H1 (cell line): Measurements from ENCODE around the gene LRRFIP1. TPM values are rescaled to one million over a fixed set of nuclear protein-coding genes. Genes with fewer than 3 reads are reported as not detected.

Experiments used
- CTCF ChIA-PET: fragments of 300-600 bp; sonication (Branson Sonifier 250); formaldehyde crosslinking; loops from one replicate; lab custom pipeline; 2021; ENCODE audit not compliant: partially characterized antibody; lab: Charles Lee
- POLR2A ChIA-PET: fragments of 300-600 bp; sonication (Branson Sonifier 250); formaldehyde crosslinking; loops from one replicate; lab custom pipeline; 2021; ENCODE audit warnings: inconsistent platforms; ENCODE audit not compliant: partially characterized antibody; lab: Charles Lee
- DNase-seq, 2 experiments: peaks; one replicate each; pipeline versions ENCODE4 v3.0.0 to v3.0.0-alpha.2; 2010 to 2022; ENCODE audit warnings: low spot score in 2 of 2, low read depth in 1 of 2, mixed read lengths in 1 of 2
- FAIRE-seq: peaks from 2 replicates; lab custom pipeline; 2011; peaks lifted over from hg19 to GRCh38; lab: Jason Lieb, UNC
- H2AFZ ChIP-seq: 2 replicates; pipeline ENCODE4 v1.8.1; 2012; ENCODE audit warnings: low read length, inconsistent platforms
- H2AK5ac ChIP-seq: 2 replicates; pipeline ENCODE4 v1.6.1; 2013; ENCODE audit warnings: low read depth, low read length
- H2BK120ac ChIP-seq: replicated peaks from 2 replicates; pipeline ENCODE3; 2013; ENCODE audit warnings: low read depth, low read length, inconsistent platforms
- H2BK12ac ChIP-seq: 2 replicates; pipeline ENCODE4 v1.6.1; 2013; ENCODE audit warnings: low read depth, low read length
- H2BK15ac ChIP-seq: 2 replicates; pipeline ENCODE4 v1.6.1; 2013; ENCODE audit warnings: low read length
- H2BK20ac ChIP-seq: 2 replicates; pipeline ENCODE4 v1.6.1; 2013; ENCODE audit warnings: low read length
- H2BK5ac ChIP-seq: 2 replicates; pipeline ENCODE4 v1.6.1; 2013; ENCODE audit warnings: low read depth, low read length
- H3K14ac ChIP-seq: 2 replicates; pipeline ENCODE4 v1.6.1; 2013; ENCODE audit warnings: inconsistent platforms; ENCODE audit not compliant: insufficient read length
- H3K18ac ChIP-seq: 2 replicates; pipeline ENCODE4 v1.6.1; 2013; ENCODE audit warnings: low read length; ENCODE audit errors: extremely low read depth
- H3K23ac ChIP-seq: 2 replicates; pipeline ENCODE4 v1.6.1; 2013; ENCODE audit warnings: inconsistent platforms; ENCODE audit not compliant: insufficient read length
- H3K23me2 ChIP-seq: 2 replicates; pipeline ENCODE4 v1.6.1; 2013; ENCODE audit warnings: low read depth, low read length
- H3K27ac ChIP-seq: 2 replicates; pipeline ENCODE4 v1.6.1; 2011; ENCODE audit warnings: low read depth, low read length, inconsistent platforms
- H3K27me3 ChIP-seq, 4 experiments: replicated peaks in 1 of 4; 1 replicate in 1 of 4; 2 replicates in 3 of 4; pipeline versions ENCODE4 v1.6.1 to v1.8.1; 2011 to 2013; ENCODE audit warnings: low read length in 3 of 4, mild to moderate bottlenecking in 3 of 4, inconsistent platforms in 2 of 4, mixed read lengths in 2 of 4, moderate library complexity in 1 of 4; ENCODE audit not compliant: control insufficient read depth in 3 of 4, insufficient read depth in 3 of 4; ENCODE audit errors: extremely low read depth in 1 of 4
- H3K36me3 ChIP-seq, 4 experiments: 2 replicates each; pipeline versions ENCODE4 v1.6.1 to v1.8.1; 2011 to 2013; ENCODE audit warnings: mild to moderate bottlenecking in 4 of 4, low read length in 3 of 4, moderate library complexity in 2 of 4, control low read depth in 1 of 4, inconsistent platforms in 1 of 4; ENCODE audit not compliant: insufficient read depth in 4 of 4, control insufficient read depth in 2 of 4
- H3K4ac ChIP-seq: replicated peaks from 2 replicates; pipeline ENCODE3; 2013; ENCODE audit warnings: low read length, low read depth, mixed read lengths, inconsistent platforms; ENCODE audit not compliant: insufficient read length
- H3K4me1 ChIP-seq, 4 experiments: replicated peaks in 1 of 4; 1 replicate in 1 of 4; 2 replicates in 3 of 4; pipeline versions ENCODE4 v1.6.1 to v1.8.1; 2011 to 2013; ENCODE audit warnings: low read length in 3 of 4, inconsistent platforms in 2 of 4, mixed read lengths in 1 of 4; ENCODE audit not compliant: insufficient read depth in 4 of 4, control insufficient read depth in 3 of 4
- H3K4me2 ChIP-seq, 2 experiments: 2 replicates each; pipeline versions ENCODE4 v1.6.1 to v1.8.1; 2011 to 2013; ENCODE audit warnings: low read depth in 2 of 2, low read length in 2 of 2, control low read depth in 1 of 2, inconsistent platforms in 1 of 2, mild to moderate bottlenecking in 1 of 2; ENCODE audit not compliant: insufficient read depth in 1 of 2
- H3K4me3 ChIP-seq, 4 experiments: fragments of 200-600, 300-600 bp in 1 of 4; sonication (generic), shearing (Covaris generic), sonication (Bioruptor Twin) in 1 of 4; 2 replicates each; pipeline versions ENCODE4 v1.5.1 to v1.8.1; 2011 to 2016; ENCODE audit warnings: low read length in 4 of 4, low read depth in 3 of 4, control low read depth in 2 of 4, inconsistent platforms in 2 of 4, mild to moderate bottlenecking in 2 of 4, mixed read lengths in 1 of 4, moderate library complexity in 1 of 4; ENCODE audit not compliant: insufficient read depth in 2 of 4; ENCODE audit errors: extremely low read depth in 1 of 4
- H3K56ac ChIP-seq: replicated peaks from 2 replicates; pipeline ENCODE3; 2013; ENCODE audit warnings: low read depth, mild to moderate bottlenecking, mixed read lengths, low read length, inconsistent platforms; ENCODE audit not compliant: insufficient read length
- H3K79me1 ChIP-seq: 2 replicates; pipeline ENCODE4 v1.6.1; 2013; ENCODE audit warnings: low read depth, low read length, control low read depth
- H3K79me2 ChIP-seq, 2 experiments: 2 replicates each; pipeline versions ENCODE4 v1.6.1 to v1.8.1; 2012 to 2013; ENCODE audit warnings: low read length in 2 of 2, mild to moderate bottlenecking in 2 of 2, inconsistent platforms in 1 of 2; ENCODE audit not compliant: insufficient read depth in 2 of 2, control insufficient read depth in 1 of 2
- H3K9ac ChIP-seq, 4 experiments: replicated peaks in 1 of 4; 1 replicate in 1 of 4; 2 replicates in 3 of 4; pipeline versions ENCODE4 v1.6.1 to v1.8.1; 2011 to 2013; ENCODE audit warnings: low read depth in 3 of 4, low read length in 3 of 4, control low read depth in 2 of 4, mild to moderate bottlenecking in 2 of 4, moderate library complexity in 2 of 4, inconsistent platforms in 1 of 4; ENCODE audit errors: extremely low read depth in 1 of 4
- H3K9me3 ChIP-seq, 2 experiments: 2 replicates each; pipeline versions ENCODE4 v1.6.1 to v1.8.1; 2012 to 2013; ENCODE audit warnings: mild to moderate bottlenecking in 2 of 2, moderate library complexity in 2 of 2, control low read depth in 1 of 2, inconsistent platforms in 1 of 2, low read depth in 1 of 2, low read length in 1 of 2, mixed read lengths in 1 of 2; ENCODE audit not compliant: insufficient read depth in 2 of 2
- H4K20me1 ChIP-seq, 2 experiments: replicated peaks in 1 of 2; 2 replicates each; pipeline versions ENCODE3 to v1.8.1; 2011 to 2013; ENCODE audit warnings: inconsistent platforms in 2 of 2, low read length in 2 of 2, mild to moderate bottlenecking in 1 of 2; ENCODE audit not compliant: insufficient read depth in 2 of 2, control insufficient read depth in 1 of 2
- H4K5ac ChIP-seq: 2 replicates; pipeline ENCODE4 v1.6.1; 2013; ENCODE audit warnings: low read length, low read depth, mixed read lengths, inconsistent platforms; ENCODE audit not compliant: insufficient read length
- H4K8ac ChIP-seq: 2 replicates; pipeline ENCODE4 v1.8.0; 2013; ENCODE audit warnings: mild to moderate bottlenecking, moderate library complexity, low read length, inconsistent platforms; ENCODE audit not compliant: insufficient read depth; ENCODE audit errors: extremely low read depth
- H4K91ac ChIP-seq: replicated peaks from 2 replicates; pipeline ENCODE3; 2013; ENCODE audit warnings: low read length, mixed read lengths, inconsistent platforms; ENCODE audit not compliant: insufficient read length
- BRCA1 ChIP-seq: IDR thresholded peaks from 2 replicates; pipeline ENCODE4 v1.6.1; 2012; ENCODE audit warnings: low read depth, low read length, improper control_type of control experiment
- CHD1 ChIP-seq: IDR thresholded peaks from 2 replicates; pipeline ENCODE4 v1.6.1; 2012; ENCODE audit warnings: low read depth, low read length, improper control_type of control experiment
- RBBP5 ChIP-seq: IDR thresholded peaks from 2 replicates; pipeline ENCODE4 v1.7.1; 2012; ENCODE audit warnings: low read depth, mild to moderate bottlenecking, inconsistent platforms, low read length, moderate library complexity, borderline replicate concordance
- WGBS, 2 experiments: shearing (Covaris generic) in 1 of 2; methylation state at CpG; one replicate each; pipeline versions ENCODE4 v1.1.6 to v1.1.7; 2013 to 2015; ENCODE audit warnings: low lambda C conversion rate in 2 of 2, mixed read lengths in 2 of 2, inconsistent platforms in 1 of 2, low coverage in 1 of 2, missing lambda C conversion rate in 1 of 2; ENCODE audit not compliant: insufficient replicate concordance in 2 of 2, insufficient coverage in 1 of 2, insufficient read length in 1 of 2; ENCODE audit errors: extremely low coverage in 1 of 2, missing lambda C conversion rate in 1 of 2; 5-methylcytosine and 5-hydroxymethylcytosine counted together
- polyA plus RNA-seq, 7 experiments: library from polyadenylated mRNA; depleted of rRNA in 3 of 7; stranded (reverse) in 5 of 7; unstranded in 2 of 7; fragments of >200 nt in 5 of 7; fragments of 200-250 nt in 2 of 7; gene quantifications; 1 replicate in 5 of 7; 2 replicates in 1 of 7; 4 replicates in 1 of 7; pipeline versions ENCODE4 v1.2.1 to v1.2.3, GENCODE V29; 2011 to 2013; ENCODE audit warnings: missing spikeins in 2 of 7, mixed read lengths in 2 of 7
- total RNA-seq: library from RNA; stranded (reverse); fragmentation: NEBNext Ultra II Directional; extraction: Animal tissue kit (Norgen Biotek cat#: 25700); gene quantifications from 2 replicates; pipeline ENCODE4 v1.2.1, GENCODE V29; 2021

LRRFIP1 gene
- total and polyA plus RNA-seq, 2 of the 8 experiments (the other 6 are each of a cell fraction or from before 2014, with no cell fraction given) = 12.1 to 75.8 TPM

DNA sequence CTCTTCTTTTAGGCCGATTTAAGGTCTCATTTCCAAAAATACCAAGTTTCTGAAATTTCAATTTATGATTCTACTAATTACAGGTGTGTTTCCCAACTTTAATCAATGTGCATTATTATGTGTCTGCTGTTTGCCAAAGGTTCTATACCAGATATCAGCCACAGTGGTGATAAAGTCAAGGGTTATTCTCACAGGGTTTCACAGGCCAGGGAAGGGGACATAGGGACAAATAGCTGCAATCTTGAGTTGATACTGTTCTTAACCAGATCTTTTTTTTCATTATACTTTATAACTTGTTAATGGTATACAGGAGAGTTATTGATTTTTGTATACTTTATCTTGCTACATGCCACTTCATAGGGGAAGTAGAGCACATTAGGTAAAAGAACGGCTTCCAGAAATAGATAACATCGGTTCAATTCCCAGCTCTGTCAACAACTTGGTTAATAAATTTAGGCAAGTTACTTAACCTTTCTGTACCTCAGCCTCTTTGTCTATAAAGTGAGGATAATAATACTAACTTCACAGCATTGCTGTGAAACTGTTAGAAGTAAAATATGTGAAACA lies 200.1 kb downstream of the LRRFIP1 start:
- Histone ChIP-seq H4K20me1 (no peaks in the 10 kb centered on the region), H2BK15ac (no peak overlapping the region), H3K9me3 (no peaks in the 10 kb centered on the region), H3K23ac (no peak overlapping the region), H3K79me2 (no peaks in the 10 kb centered on the region), H2AK5ac (no peak overlapping the region), H3K9ac (no peak overlapping the region), H3K18ac (no peak overlapping the region), H4K8ac (no peak overlapping the region), H2BK5ac (no peak overlapping the region), H3K4me2 (no peak overlapping the region), H3K36me3 (no peaks in the 10 kb centered on the region), H2BK12ac (no peak overlapping the region), H3K23me2 (no peaks in the 10 kb centered on the region), H3K14ac (no peak overlapping the region), H3K4me3 (no peak overlapping the region), H2AFZ (no peak overlapping the region), H3K56ac (no peak overlapping the region), H3K4ac (no peak overlapping the region), H4K91ac (no peak overlapping the region), H3K4me1 (no peaks in the 10 kb centered on the region), H3K79me1 (no peaks in the 10 kb centered on the region), H3K27ac (no peak overlapping the region), H2BK20ac (no peak overlapping the region), H3K27me3 (no peaks in the 10 kb centered on the region), H4K5ac (no peak overlapping the region), H2BK120ac (no peak overlapping the region)
- no peak for FAIRE-seq
- no peak for DNase-seq
- TF ChIP-seq CHD1 = no peak
- no peak for TF ChIP-seq BRCA1
- TF ChIP-seq RBBP5 = no peak
- CTCF ChIA-PET = interaction anchor here (1.2 to 1.4 kb wide), 2 partner anchors 27 to 48 kb away, joined by 3 to 5 read pairs; no protein-coding TSS in a partner anchor
- 81% methylated on average over 3 of the region's 3 CpGs; no CpG with 5 or more reads in 1 of the 2 experiments for WGBS, 2 experiments
- POLR2A ChIA-PET = no interaction called here

Other genes starting within 250 kb of the LRRFIP1 start
- 3.4 and 3.5 TPM in 2 replicates for gene COL6A3, start 213.4 kb upstream of the LRRFIP1 start, total RNA-seq
- 1.2 and 1.9 TPM in 2 replicates for gene COL6A3, start 213.4 kb upstream of the LRRFIP1 start, polyA plus RNA-seq (2011; rRNA removed)
- gene MLPH, start 140.3 kb upstream of the LRRFIP1 start, total RNA-seq = 17.0 TPM in 2 replicates
- 12.7 and 16.9 TPM in 2 replicates for gene MLPH, start 140.3 kb upstream of the LRRFIP1 start, polyA plus RNA-seq (2011; rRNA removed)
- gene PRLH, start 61.0 kb upstream of the LRRFIP1 start, total RNA-seq = not detected in 2 replicates
- gene PRLH, start 61.0 kb upstream of the LRRFIP1 start, polyA plus RNA-seq (2011; rRNA removed) = not detected in 2 replicates
- gene RAB17, start 36.9 kb upstream of the LRRFIP1 start, total RNA-seq = 83.4 and 83.8 TPM in 2 replicates
- 42.6 and 61.3 TPM in 2 replicates for gene RAB17, start 36.9 kb upstream of the LRRFIP1 start, polyA plus RNA-seq (2011; rRNA removed)
- gene RBM44, start 171.2 kb downstream of the LRRFIP1 start, total RNA-seq = 0.21 and 0.43 TPM in 2 replicates
- 0.05 and 0.12 TPM in 2 replicates for gene RBM44, start 171.2 kb downstream of the LRRFIP1 start, polyA plus RNA-seq (2011; rRNA removed)
- 0.65 and 2.0 TPM in 2 replicates for gene RAMP1, start 232.0 kb downstream of the LRRFIP1 start, total RNA-seq
- gene RAMP1, start 232.0 kb downstream of the LRRFIP1 start, polyA plus RNA-seq (2011; rRNA removed) = 3.9 and 4.3 TPM in 2 replicates